ENCODE data around the gene VPS52.
A peak's percentile ranks its signal among the peaks of the same experiment; 100 is the strongest.
"Not testable (repeated sequence)": the region's sequence is repeated elsewhere in the genome, so short reads cannot be mapped to it uniquely, and the experiment has no call there.

VPS52 gene

DNA sequence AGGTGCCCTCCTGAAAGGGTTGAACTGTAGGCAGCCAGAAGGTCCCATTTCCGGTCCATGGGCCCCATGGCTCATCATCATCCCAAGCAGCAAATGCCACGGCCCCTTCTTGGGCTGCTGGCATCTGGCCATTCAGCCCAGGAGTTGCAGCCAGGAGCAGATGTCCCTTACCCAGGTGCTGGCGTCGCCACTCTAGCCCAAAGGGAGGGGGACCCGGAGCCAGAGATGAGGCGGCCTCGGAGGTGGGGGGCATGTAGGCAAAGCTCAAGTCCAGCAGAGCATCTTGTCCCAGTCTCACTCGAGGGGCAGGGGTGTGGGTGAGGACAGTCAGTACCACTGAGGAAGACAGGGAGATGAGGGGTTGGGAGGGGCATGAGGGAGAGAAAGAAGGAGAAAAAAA is 33.4 kb upstream of the VPS52 start:
- no peak for DNase-seq (ENCODE audit: low spot score)

DNA sequence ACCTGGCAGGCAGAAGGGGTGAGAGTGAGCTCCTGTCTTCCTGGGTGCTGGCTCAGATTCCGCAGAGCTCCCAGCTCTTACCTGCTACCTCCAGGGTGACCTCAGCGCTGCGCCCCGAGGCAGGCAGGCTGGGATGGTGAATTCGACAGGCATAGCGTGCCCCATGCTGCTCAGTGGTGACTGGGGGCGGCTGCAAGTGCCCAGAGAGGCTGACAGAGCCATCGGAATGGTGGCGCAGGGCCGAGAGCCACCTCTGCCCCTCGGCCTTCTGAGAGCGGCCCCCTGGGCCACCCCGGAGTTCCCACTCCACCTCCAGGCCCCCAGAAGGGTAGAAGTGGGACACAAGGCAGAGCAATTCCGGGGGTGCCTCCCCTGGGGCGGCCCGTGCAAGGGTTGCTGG is 32.5 kb upstream of the VPS52 start:
- no peak for DNase-seq (ENCODE audit: low spot score)

- no peak for DNase-seq (ENCODE audit: low spot score)
Measured at GRCh38 chr6:33301877-33302276, 30.2 kb upstream of the VPS52 start.

GRCh38 chr6:33299237-33299944 is 27.7 kb upstream of the VPS52 start:
- peak; percentile 78 for DNase-seq (ENCODE audit: low spot score)

DNA sequence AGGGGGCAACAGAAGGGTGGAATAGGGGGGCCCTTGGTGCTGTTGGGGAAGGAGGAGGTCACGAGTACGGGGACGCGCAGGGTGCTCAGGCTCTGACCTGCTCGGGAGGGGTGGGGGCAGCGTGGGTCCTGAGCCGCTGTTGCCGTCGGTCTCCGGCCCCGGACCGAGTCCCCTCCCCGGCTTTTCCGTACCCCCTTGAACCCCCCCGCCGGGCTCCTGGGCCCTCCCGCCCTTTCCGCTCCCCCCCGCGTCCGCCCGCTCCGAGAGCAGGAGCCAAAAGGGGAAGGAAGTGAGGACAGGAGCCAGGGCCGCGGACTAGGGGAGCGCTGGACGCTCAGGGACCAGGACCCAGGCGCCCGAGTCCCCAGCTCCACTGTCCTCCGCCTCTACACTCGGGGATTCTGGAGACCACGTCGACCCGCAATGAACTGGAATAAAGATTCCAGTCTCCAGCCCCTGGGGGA is 27.1 kb upstream of the VPS52 start, which contains the start of gene RGL2:
Gene RGL2, minus strand, starts transcription at position 170 of the 464 bp plus-strand sequence. CDS start 332 bp downstream, outside the sequence.
- peak; percentile 14 for DNase-seq (ENCODE audit: low spot score)

- peak; percentile 51 for DNase-seq (ENCODE audit: low spot score)
Measured at GRCh38 chr6:33297956-33298772, 26.5 kb upstream of the VPS52 start.

DNA sequence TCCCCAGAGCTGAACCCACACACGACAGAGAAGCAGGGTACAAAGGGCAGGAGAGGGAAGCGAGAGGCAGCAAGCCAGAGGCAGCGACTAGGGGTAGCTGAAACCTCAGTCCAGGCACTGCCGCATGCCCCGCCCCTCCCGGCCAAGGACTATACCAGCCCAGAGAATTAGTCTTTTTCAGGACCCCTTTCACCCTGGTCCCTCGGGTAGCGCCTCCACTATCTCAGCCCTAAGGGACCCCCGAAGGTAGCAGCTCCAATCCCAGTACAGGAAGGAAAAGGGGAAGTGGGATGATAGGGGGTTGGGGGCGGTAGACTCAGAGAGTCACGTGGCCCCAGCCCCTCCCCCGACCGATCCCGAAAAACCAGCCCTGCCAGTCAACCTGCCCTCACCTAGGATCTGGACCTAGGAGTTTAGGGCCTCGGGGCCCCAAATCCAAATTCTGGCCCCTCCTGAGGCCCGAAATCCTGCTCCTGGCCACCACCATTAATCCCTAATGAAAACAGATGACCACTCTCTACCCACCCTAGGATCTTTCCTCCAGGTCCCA is 25.8 kb upstream of the VPS52 start:
- peak; percentile 47 for DNase-seq (ENCODE audit: low spot score)

DNA sequence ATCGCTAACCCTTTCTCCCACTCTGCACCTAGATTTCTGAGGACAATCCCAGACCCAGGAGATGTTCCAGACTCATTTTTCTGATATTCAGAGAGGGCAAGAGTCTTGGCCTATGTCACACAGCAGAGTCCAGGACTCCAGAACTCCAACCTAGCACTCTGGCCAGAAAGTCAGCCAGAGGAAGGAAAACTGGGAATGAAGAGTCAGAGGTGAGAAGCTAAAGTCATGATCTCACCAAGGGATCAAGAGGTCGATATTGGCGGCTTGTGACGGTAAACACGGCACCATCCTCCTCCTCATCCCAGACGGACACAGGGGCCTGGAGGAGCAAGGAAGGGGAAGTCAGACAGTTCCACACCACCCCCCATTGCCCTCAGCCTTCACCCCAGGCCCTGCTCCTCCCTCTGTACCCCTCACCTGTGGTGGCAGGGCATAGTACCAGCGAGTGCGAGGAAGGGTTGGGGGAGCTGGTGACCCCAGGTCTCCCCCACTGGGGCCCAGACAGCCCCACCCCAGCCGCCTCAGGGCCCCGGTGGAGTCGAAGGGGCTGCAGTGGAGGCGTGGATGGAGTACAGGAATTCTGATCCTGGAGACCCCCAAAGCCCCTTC is 25.2 kb upstream of the VPS52 start:
- no peak for DNase-seq (ENCODE audit: low spot score)

- no peak for DNase-seq (ENCODE audit: low spot score)
Measured at GRCh38 chr6:33295621-33296369, 24.1 kb upstream of the VPS52 start.

DNA sequence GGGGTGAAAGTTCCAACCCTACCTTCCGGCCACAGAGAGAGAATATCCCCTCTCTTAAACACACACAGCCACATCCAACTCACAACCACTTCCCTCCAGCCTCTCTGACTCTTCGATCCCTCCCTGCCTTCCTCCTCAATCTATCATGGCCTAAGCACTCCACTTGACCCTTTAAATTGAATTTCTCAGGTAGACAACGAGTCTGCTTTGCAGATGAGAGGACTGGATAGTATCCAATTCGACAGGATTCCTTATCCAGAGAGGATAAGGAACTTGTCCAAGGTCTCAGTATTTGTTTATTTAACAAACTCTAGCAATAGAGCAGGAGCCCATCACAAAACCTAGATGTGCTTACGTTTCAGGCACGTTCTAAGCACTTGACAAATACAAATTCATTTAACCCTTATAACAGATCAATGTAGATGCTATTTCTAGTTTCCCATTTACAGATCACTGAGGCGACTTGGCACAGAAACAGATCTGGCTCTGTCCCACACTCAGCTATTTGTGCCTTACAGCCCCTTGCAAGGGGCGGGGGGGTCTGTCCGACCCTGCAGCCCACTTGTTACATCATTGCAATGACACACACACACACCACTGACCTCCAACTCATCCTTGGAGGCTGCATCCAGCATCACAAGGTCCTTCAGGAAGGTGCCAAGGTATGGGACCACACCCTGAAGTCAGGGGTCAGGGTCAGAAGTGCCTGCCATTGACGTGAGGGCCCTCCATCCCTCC is 22.6 kb upstream of the VPS52 start:
- no peak for DNase-seq (ENCODE audit: low spot score)

- no peak for DNase-seq (ENCODE audit: low spot score)
Measured at GRCh38 chr6:33292996-33293682, 21.5 kb upstream of the VPS52 start.

DNA sequence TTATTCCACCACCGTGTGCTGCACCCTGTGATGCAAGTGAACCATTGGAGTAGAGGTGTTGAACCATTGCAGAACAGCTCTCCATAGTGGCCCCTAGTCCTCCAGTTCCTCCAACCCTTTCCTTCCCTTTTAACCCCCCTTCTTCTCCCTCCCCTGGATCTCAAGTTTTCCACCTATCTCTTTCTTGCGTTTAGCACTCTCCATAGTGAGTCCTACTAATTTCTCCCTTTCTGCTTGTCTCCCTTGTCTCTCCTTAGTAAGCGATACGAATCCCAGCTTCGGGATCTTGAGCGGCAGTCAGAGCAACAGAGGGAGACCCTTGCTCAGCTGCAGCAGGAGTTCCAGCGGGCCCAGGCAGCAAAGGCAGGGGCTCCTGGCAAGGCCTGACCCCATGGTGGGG is 18.8 kb upstream of the VPS52 start:
- DNase-seq (ENCODE audit: low spot score): no peak

DNA sequence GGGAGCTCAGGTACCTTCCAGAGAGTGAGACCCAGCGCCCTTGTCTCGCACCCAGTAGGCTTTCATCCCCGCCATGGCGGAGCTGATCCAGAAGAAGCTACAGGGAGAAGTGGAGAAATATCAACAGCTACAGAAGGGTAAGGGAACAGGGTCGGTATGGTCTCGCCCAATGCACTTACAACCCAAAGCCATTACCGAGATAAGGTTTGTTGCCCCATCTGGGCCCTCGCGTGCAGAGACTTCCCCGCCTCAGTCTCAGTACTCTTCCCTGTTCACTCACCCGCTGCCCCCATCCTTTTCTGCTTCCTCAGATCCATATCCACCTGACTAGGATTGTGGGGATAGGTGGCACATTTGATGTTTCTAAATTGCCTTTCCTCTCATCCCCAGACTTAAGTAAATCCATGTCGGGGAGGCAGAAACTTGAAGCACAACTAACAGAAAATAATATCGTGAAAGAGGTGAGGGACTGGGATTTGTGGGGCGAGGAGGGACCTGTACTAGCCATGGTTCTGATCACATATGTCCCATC is 18.2 kb upstream of the VPS52 start:
- no peak for DNase-seq (ENCODE audit: low spot score)

DNA sequence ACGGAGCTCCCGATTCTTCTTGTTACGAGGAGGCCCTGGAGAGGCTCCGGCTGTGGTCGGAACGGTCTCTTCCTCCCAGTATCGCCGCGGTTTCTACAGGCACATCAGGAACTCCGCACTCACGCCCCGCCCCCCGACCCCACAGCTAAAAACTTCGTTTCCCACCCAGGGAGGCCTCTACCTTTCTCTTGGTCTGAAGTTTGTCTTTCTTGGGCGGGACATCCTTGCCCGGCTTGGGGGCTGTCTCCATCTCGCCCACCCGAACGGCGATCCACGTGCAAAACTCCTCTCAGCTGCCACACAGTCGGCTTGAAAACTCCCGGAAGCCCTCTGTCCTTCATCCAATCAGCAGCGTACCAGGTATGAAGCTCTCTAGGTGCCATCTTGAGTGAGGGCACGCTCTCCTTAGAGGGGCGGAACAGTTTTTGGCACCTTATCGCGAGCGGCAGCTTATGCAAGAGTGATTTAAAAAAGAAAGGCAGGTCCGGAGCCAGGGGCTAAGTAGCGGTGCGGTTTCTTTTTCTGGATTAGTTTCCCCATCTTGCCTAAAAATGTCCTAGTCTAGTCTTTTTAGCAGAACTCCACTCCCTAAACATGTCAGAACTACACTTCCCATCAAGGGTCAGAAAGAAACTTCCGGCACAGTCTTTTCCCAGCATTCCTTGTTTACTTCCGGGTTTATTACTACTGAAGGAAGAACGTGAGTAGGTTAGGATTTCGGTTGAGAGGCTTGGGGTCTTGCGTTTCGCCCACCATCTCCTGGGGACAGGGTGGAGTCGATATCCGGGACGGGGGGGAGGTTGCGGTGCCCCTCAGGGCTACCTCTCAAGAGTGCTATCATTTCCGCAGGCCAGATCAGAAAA is 17.5 kb upstream of the VPS52 start, which contains the start of the genes PFDN6 and WDR46:
Gene PFDN6, plus strand, starts transcription at position 681 of the 863 bp plus-strand sequence. CDS start 256 bp downstream, outside the sequence.
Gene WDR46, minus strand, starts transcription at position 319 of the 863 bp plus-strand sequence. Its CDS starts 69 bp downstream, at position 250.
- DNase-seq (ENCODE audit: low spot score): peak; percentile 89

GRCh38 chr6:33288141-33288920 is 16.7 kb upstream of the VPS52 start:
- no peak for DNase-seq (ENCODE audit: low spot score)

DNA sequence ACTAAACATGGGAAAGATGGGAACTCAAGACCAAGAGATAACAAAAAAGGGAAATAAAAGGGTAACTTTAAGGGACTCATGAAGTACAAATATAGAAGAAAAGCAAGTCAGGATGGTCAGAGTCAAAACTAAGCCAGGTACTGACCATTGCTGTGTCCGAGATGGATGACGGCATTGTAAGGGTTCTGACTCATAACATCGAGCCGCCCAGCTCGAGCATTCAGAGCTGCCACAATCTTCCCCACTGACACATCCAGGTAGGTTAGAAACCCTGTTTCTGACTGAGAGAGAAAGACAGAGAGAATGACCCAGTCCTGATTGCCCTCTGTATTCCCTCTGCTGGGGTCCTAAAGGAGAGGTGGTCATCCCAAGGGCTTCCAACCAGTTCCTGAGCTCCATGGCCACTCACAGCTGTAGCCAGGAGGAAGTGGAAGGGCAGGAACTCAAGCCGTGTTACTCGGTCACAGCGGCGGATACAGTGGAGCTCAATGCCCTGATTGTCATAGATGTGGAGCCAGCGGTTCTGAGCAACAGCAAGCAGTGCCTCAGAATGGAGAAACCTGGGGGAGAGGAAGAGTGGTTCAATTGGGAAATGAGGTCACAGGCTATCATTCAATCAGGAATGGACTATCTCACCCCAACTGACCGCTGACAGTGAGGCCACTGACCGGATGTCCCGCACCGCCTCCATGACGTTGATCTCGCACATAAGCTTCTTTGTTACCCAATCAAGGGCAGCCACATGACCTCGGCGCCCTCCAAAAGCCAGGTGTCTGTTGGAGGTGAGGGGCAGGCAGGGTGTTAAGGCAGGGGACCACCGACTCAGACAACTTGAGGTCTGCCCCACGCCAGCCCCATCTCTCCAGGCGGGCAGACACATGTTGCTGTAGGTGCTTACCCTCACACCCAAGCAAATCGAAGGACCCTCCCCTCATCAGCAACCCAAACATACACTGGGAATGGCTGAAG is 15.6 kb upstream of the VPS52 start:
- no peak for DNase-seq (ENCODE audit: low spot score)

GRCh38 chr6:33285214-33285613 is 13.5 kb upstream of the VPS52 start:
- not testable (repeated sequence) for DNase-seq (ENCODE audit: low spot score)

All from HuH-7 (cell line).